Measurements from ENCODE around the gene PCLAF.
A peak's percentile ranks its signal among the peaks of the same experiment; 100 is the strongest.
"Not testable (repeated sequence)": the region's sequence is repeated elsewhere in the genome, so short reads cannot be mapped to it uniquely, and the experiment has no call there.

PCLAF gene

DNA sequence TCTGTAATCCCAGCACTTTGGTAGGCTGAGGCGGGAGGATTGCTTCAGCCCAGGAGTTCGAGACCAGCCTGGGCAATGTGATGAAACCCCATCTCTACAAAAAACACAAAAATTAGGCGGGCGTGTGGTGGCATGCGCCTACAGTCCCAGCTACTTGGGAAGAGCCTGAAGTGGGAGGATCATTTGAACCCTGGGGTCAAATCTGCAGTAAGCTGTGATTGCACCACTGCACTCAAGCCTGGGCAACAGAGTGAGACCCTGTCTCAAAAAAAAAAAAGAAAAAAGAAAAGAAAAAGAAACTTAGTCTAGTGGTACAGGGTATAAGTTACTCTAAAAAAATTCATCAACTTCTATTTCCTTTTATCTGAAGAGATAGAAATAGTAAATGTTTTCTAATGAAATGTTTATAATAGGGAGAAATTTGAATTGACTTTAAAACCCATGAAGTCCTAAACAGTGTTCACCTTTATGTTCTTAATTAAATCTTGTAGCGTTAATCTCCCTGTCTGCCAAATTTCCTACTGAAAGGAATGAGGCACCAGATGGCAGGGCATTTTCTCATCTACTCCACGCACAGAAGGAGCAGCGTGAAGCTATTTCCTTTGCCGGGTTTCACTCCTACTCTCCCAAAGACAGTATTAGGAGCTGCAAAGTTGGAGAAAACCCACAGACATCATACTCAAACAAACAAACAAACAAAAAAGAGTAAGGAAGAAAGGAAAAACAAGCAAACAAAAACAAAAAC, 1.9 kb downstream of the PCLAF start:
- Histone ChIP-seq H3K9ac (ENCODE audit: insufficient read length) (peak overlapping the region; percentile 71), H3K27ac (no peak overlapping the region), H3K36me3 (ENCODE audit: insufficient read depth, low read length) (peaks cover 39% of the 10 kb centered on the region), H3K4me3 (peak overlapping the region; percentile 100), H3K9me3 (ENCODE audit: low read depth, low read length) (no peaks in the 10 kb centered on the region)
- DNase-seq (ENCODE audit: low read depth, low spot score) = no peak
- TF ChIP-seq EZH2 (IDR thresholded peaks at IDR 0.05) = no peak
- no peak for TF ChIP-seq FOXP2 (optimal IDR thresholded peaks at IDR 0.05; ENCODE audit: control extremely low read depth, extremely low read length, insufficient read depth)
- TF ChIP-seq POLR2AphosphoS5 (IDR thresholded peaks at IDR 0.05; ENCODE audit: borderline replicate concordance, low read depth, low read length) = no peak

- H3K4me3 ChIP-seq = no peak overlapping the region
- no peak for TF ChIP-seq FOXP2 (optimal IDR thresholded peaks at IDR 0.05; ENCODE audit: control extremely low read depth, extremely low read length, insufficient read depth)
- TF ChIP-seq POLR2AphosphoS5 (IDR thresholded peaks at IDR 0.05; ENCODE audit: borderline replicate concordance, low read depth, low read length) = no peak
- no peak for TF ChIP-seq EZH2 (IDR thresholded peaks at IDR 0.05)
- no peak for DNase-seq (ENCODE audit: low read depth, low spot score)
- H3K9me3 ChIP-seq (ENCODE audit: low read depth, low read length) = no peaks in the 10 kb centered on the region
- no peak overlapping the region for H3K27ac ChIP-seq
- H3K36me3 ChIP-seq (ENCODE audit: insufficient read depth, low read length) = peaks cover 48% of the 10 kb centered on the region
- no peak overlapping the region for H3K9ac ChIP-seq (ENCODE audit: insufficient read length)
Measured at GRCh38 chr15:64373360-64373759, 7.9 kb downstream of the PCLAF start.

GRCh38 chr15:64371383-64371782, 9.9 kb downstream of the PCLAF start:
- H3K36me3 ChIP-seq (ENCODE audit: insufficient read depth, low read length) = peaks cover 36% of the 10 kb centered on the region
- not testable (repeated sequence) for H3K4me3 ChIP-seq; H3K9ac ChIP-seq (ENCODE audit: insufficient read length); H3K27ac ChIP-seq; H3K9me3 ChIP-seq (ENCODE audit: low read depth, low read length); DNase-seq (ENCODE audit: low read depth, low spot score)

DNA sequence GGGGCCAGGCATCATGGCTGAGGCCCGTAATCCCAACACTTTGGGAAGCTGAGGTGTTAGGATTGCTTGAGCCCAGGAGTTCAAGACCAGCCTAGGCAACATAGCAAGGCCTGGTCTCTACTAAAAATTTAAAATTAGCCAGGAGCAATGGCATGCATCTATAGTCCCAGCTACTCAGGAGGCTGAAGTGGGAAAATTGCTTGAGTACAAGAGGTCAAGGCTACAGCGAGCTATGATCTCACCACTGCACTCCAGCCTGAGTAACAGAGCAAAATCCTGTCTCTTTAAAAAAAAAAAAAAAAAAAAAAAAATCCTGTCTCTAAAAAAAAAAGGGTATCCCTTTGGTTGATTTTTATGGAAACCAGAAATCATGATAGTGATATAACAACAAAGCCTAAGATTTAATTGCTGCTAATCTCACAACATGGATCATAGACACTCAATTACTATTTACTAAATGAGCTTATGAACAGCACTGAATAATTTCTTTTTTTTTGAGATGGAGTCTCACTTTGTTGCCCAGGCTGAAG, 12.1 kb downstream of the PCLAF start:
- no peak for DNase-seq (ENCODE audit: low read depth, low spot score)
- Histone ChIP-seq H3K9me3 (ENCODE audit: low read depth, low read length) (no peaks in the 10 kb centered on the region), H3K9ac (ENCODE audit: insufficient read length) (no peak overlapping the region), H3K27ac (no peak overlapping the region), H3K4me3 (no peak overlapping the region), H3K36me3 (ENCODE audit: insufficient read depth, low read length) (peaks cover 25% of the 10 kb centered on the region)
- TF ChIP-seq EZH2 (IDR thresholded peaks at IDR 0.05) = no peak
- no peak for TF ChIP-seq POLR2AphosphoS5 (IDR thresholded peaks at IDR 0.05; ENCODE audit: borderline replicate concordance, low read depth, low read length)
- no peak for TF ChIP-seq FOXP2 (optimal IDR thresholded peaks at IDR 0.05; ENCODE audit: control extremely low read depth, extremely low read length, insufficient read depth)

GRCh38 chr15:64361259-64361658, 20.0 kb downstream of the PCLAF start:
- Histone ChIP-seq H3K27ac (peak overlapping the region; percentile 36; the same call in 1 of the 2 replicates), H3K4me3 (no peak overlapping the region), H3K36me3 (ENCODE audit: insufficient read depth, low read length) (peaks cover 17% of the 10 kb centered on the region), H3K9ac (ENCODE audit: insufficient read length) (no peak overlapping the region), H3K9me3 (ENCODE audit: low read depth, low read length) (no peaks in the 10 kb centered on the region)
- DNase-seq (ENCODE audit: low read depth, low spot score) = no peak
- TF ChIP-seq POLR2AphosphoS5 (IDR thresholded peaks at IDR 0.05; ENCODE audit: borderline replicate concordance, low read depth, low read length) (no peak), EZH2 (IDR thresholded peaks at IDR 0.05) (no peak), FOXP2 (optimal IDR thresholded peaks at IDR 0.05; ENCODE audit: control extremely low read depth, extremely low read length, insufficient read depth) (no peak)

DNA sequence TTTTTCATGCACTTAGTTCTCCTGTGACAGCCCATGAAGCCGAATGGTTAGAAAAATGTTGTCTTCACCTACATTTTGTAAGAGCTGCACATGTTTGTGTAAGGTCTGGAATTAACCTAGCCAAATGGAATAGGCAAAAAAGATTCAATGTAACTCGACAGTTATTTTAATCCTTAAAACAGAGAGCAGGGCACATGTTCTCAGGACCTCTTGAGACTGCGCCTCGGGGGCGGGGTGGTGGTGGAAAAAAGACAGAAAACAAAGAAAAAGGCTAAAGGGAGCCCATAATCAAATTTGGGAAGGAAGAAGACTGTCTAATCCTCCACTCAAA, 24.6 kb downstream of the PCLAF start:
- DNase-seq (ENCODE audit: low read depth, low spot score) = no peak
- Histone ChIP-seq H3K9ac (ENCODE audit: insufficient read length) (peak overlapping the region; percentile 18), H3K9me3 (ENCODE audit: low read depth, low read length) (no peaks in the 10 kb centered on the region), H3K27ac (peak overlapping the region; percentile 69), H3K4me3 (peak overlapping the region; percentile 83), H3K36me3 (ENCODE audit: insufficient read depth, low read length) (peaks cover 4% of the 10 kb centered on the region; the same call in 1 of the 2 replicates)
- TF ChIP-seq FOXP2 (optimal IDR thresholded peaks at IDR 0.05; ENCODE audit: control extremely low read depth, extremely low read length, insufficient read depth) (no peak), EZH2 (IDR thresholded peaks at IDR 0.05) (no peak), POLR2AphosphoS5 (IDR thresholded peaks at IDR 0.05; ENCODE audit: borderline replicate concordance, low read depth, low read length) (no peak)

DNA sequence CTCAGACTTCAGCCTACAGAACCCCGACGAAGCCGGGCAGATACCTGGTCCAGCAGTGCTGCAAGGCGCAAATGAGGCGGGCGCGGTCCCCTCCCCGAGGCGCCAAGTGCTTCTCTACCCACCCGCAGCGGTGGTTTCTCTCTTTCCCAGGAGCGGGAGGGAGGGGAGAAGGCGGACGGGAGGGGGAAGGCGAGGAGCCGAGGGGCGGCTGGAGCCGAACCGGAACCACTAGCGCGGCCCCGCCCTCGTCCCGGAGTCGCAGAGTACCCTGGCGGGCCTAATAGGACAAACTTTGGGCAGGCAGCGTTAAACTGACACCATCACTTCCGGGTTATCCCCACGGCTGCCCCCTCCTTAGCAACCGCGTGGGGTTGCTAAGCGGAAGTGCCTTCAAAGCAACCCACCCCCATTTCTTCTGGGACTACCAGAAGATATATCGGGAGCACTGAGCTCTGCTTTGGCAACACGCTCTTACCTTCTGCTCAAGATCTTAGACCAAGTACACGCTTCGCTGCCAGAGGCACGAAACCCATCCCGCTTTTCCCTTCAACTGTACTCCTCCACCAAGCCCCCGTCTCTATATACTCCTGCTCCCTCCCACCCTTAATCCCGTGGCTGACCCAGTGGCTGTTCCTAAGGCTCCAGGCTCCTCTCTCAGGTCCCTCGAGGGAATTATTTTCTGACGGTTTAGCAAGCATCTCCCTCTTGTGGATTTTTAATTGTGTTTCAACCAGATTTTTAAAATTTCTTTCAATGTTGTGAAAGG, 25.1 kb downstream of the PCLAF start, which contains the start of gene CSNK1G1:
CSNK1G1 (minus strand) TSS at position 230 of the 766 bp plus-strand sequence. CDS start 55,674 bp downstream, outside the sequence.
- Histone ChIP-seq H3K36me3 (ENCODE audit: insufficient read depth, low read length) (peaks cover 3% of the 10 kb centered on the region; the same call in 1 of the 2 replicates), H3K9me3 (ENCODE audit: low read depth, low read length) (no peaks in the 10 kb centered on the region), H3K27ac (peak within 1 kb of the TSS; percentile 78), H3K9ac (ENCODE audit: insufficient read length) (peak within 1 kb of the TSS; percentile 81), H3K4me3 (peak within 1 kb of the TSS; percentile 83)
- peak; percentile 92 for DNase-seq (ENCODE audit: low read depth, low spot score)
- TF ChIP-seq EZH2 (IDR thresholded peaks at IDR 0.05) (no peak), FOXP2 (optimal IDR thresholded peaks at IDR 0.05; ENCODE audit: control extremely low read depth, extremely low read length, insufficient read depth) (no peak), POLR2AphosphoS5 (IDR thresholded peaks at IDR 0.05; ENCODE audit: borderline replicate concordance, low read depth, low read length) (peak; percentile 86)

DNA sequence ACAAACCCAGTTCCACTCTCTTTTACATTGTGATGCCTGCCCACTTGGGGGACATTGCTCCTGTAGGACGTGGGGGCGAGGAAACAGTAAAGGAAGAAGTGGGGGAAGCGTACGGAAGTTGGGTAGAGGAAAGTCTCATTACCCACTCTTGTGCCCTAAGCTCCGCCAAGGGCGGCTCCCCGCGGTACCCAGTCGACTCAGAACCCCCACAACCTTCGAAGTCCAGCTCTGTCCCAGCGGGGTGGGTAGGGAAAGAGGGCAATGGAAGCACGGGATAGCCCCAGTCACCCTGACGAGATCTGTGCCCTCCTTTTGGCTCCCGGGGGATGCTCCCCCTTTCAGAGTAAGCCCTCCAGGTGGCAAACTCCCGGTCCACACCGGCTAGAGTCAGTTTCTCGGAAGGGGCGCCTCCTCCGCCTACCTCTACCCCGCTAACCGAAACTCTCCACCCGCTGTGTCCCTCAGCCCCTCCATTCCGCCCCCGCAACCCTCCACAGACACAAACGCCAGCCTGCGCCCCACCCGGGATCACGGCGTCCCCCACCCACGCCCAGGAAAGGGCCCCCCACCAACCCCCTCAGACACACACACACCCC, 25.8 kb downstream of the PCLAF start:
- TF ChIP-seq EZH2 (IDR thresholded peaks at IDR 0.05) (no peak), POLR2AphosphoS5 (IDR thresholded peaks at IDR 0.05; ENCODE audit: borderline replicate concordance, low read depth, low read length) (no peak), FOXP2 (optimal IDR thresholded peaks at IDR 0.05; ENCODE audit: control extremely low read depth, extremely low read length, insufficient read depth) (no peak)
- Histone ChIP-seq H3K36me3 (ENCODE audit: insufficient read depth, low read length) (no peaks in the 10 kb centered on the region), H3K9ac (ENCODE audit: insufficient read length) (peak overlapping the region; percentile 81), H3K9me3 (ENCODE audit: low read depth, low read length) (no peaks in the 10 kb centered on the region), H3K4me3 (peak overlapping the region; percentile 83), H3K27ac (peak overlapping the region; percentile 78)
- no peak for DNase-seq (ENCODE audit: low read depth, low spot score)

All from SK-N-MC (cell line).